ENCODE results near the gene AP2B1. TPM values are rescaled to one million over a fixed set of nuclear protein-coding genes. Genes with fewer than 3 reads are reported as not detected.

AP2B1 gene
- total RNA-seq, 6 experiments from 2014 or later, result 33.8 to 62.7 (median 40.8) TPM

DNA sequence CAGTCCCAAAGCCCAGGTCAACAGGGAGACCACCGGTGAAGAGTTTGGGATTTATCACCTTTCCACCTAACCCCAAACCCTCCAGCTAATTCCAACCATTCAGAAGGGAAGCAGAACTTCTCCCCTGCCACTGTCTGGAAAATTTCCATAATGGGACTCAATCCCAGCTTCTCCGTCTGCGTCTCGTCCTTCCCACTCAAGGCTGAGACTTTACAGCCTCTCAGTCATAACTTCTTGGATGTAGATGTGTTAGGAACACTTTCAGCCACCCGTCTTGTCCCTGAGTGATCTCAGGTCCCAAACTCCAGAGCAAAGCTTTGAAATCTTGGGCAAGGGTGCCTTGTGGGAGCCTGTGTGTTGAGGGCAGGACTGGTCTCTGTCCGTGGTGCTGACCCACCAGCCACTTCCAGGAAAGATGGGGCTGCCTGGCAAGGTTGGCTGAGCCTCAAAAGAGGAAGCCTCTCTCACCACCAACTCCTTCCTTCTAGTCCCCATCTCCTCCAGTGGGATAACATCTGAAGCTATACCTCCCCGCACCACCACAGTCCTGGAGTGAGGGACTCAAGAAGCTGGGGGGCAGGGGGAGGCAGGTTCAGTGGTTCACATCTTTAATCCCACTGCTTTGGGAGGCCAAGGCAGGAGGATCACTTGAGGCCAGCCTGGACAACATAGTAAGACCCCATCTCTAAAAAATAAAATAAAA, 156.7 kb downstream of the AP2B1 start:
- no peak for TF ChIP-seq POLR2A (IDR thresholded peaks at IDR 0.05)
- TF ChIP-seq CTCF (IDR thresholded peaks at IDR 0.05), result no peak
- no peak overlapping the region for H3K27ac ChIP-seq
- no peaks in the 10 kb centered on the region for H3K36me3 ChIP-seq
- no peak overlapping the region for H3K4me3 ChIP-seq
- WGBS (ENCODE audit: insufficient coverage, low coverage, low lambda C conversion rate, missing lambda C conversion rate), result 35% methylated on average over 4 of the region's 7 CpGs
- no peaks in the 10 kb centered on the region for H3K27me3 ChIP-seq
- H3K9me3 ChIP-seq, result no peaks in the 10 kb centered on the region
- intact Hi-C loops (cut with DNase I), result no loop called here
- DNase-seq (peak in 1 of 3 donors; percentile 56), ATAC-seq (no peak)
- H3K4me1 ChIP-seq, result peaks cover 0 to 4% (median 0%) of the 10 kb centered on the region in 4 donors

DNA sequence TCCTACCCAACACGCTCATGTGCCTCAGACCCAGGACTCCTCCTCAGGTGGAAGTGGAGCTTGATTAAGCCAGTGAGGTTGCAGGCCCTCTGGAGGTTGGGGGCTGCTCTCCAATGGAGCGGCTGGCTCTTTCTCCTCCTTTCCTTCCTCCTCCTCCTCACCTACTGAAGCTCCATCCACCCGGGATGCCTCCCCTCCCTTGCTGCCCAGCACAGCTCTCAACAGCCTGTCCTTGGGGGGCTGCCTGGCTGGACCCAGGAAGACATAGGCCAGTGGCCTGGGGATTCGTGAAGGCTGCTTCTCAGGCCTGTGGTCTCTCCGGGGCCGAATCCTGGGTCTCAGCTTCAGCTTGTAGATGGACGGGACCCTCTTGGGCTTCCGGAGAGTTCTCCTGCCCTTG, 157.7 kb downstream of the AP2B1 start:
- Histone ChIP-seq H3K4me1 (peaks cover 0 to 4% (median 0%) of the 10 kb centered on the region in 4 donors), H3K9me3 (no peaks in the 10 kb centered on the region), H3K27ac (no peak overlapping the region), H3K4me3 (no peak overlapping the region), H3K36me3 (no peaks in the 10 kb centered on the region), H3K27me3 (no peaks in the 10 kb centered on the region)
- intact Hi-C loops (cut with DNase I), result loop anchor here (5.0 kb wide), 1 partner anchor 133 kb away; no protein-coding TSS in a partner anchor
- peak in 1 of 3 donors; percentile 46 for DNase-seq
- ATAC-seq, result no peak
- 73% methylated on average over 7 of the region's 8 CpGs for WGBS (ENCODE audit: insufficient coverage, low coverage, low lambda C conversion rate, missing lambda C conversion rate)
- TF ChIP-seq POLR2A (IDR thresholded peaks at IDR 0.05) (no peak), CTCF (IDR thresholded peaks at IDR 0.05) (no peak)

DNA sequence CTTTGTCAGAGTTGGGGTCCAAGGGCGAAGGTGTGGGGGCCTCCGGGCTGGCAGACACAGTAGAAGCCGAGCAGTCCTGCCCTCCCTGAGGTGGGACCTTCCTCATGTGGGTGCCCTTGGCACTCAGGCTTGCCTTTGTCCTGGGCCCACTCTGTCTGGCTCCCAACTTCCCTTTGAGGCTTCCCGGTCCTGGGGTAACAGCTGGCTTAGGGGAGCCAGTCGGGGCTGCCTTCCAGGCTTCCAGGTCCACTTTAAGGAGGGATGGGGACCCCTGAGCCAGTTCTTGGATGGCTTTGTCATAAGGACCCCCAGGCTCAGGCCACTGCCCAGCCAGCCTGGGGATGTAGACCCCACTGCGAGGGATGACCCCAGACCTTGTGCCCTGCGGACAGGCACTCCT, 158.1 kb downstream of the AP2B1 start:
- no peaks in the 10 kb centered on the region for H3K36me3 ChIP-seq
- intact Hi-C loops (cut with DNase I), result loop anchor here (5.0 kb wide), 1 partner anchor 133 kb away; no protein-coding TSS in a partner anchor
- H3K4me3 ChIP-seq, result no peak overlapping the region
- TF ChIP-seq CTCF (IDR thresholded peaks at IDR 0.05), result no peak
- TF ChIP-seq POLR2A (IDR thresholded peaks at IDR 0.05), result no peak
- peaks cover 0 to 4% (median 0%) of the 10 kb centered on the region in 4 donors for H3K4me1 ChIP-seq
- ATAC-seq (no peak), DNase-seq (no peak)
- H3K27ac ChIP-seq, result no peak overlapping the region
- H3K9me3 ChIP-seq, result no peaks in the 10 kb centered on the region
- H3K27me3 ChIP-seq, result no peaks in the 10 kb centered on the region
- WGBS (ENCODE audit: insufficient coverage, low coverage, low lambda C conversion rate, missing lambda C conversion rate), result no CpG with 5 or more reads among the region's 7 CpGs

- DNase-seq (peak in 1 of 3 donors; percentile 29), ATAC-seq (no peak)
- H3K4me1 ChIP-seq, result peaks cover 0 to 4% (median 0%) of the 10 kb centered on the region in 4 donors
- no peaks in the 10 kb centered on the region for H3K36me3 ChIP-seq
- intact Hi-C loops (cut with DNase I), result loop anchor here (5.0 kb wide), 1 partner anchor 134 kb away; no protein-coding TSS in a partner anchor
- TF ChIP-seq CTCF (IDR thresholded peaks at IDR 0.05) (no peak), POLR2A (IDR thresholded peaks at IDR 0.05) (no peak)
- no peak overlapping the region for H3K4me3 ChIP-seq
- H3K27ac ChIP-seq, result no peak overlapping the region
- no peaks in the 10 kb centered on the region for H3K27me3 ChIP-seq
- WGBS (ENCODE audit: insufficient coverage, low coverage, low lambda C conversion rate, missing lambda C conversion rate), result 74% methylated on average over 3 of the region's 15 CpGs
- H3K9me3 ChIP-seq, result no peaks in the 10 kb centered on the region
Measured at GRCh38 chr17:35745749-35746320, 158.7 kb downstream of the AP2B1 start.

Measured in right lobe of liver (tissue), 6 donors.